Measurements from ENCODE around the gene ARRDC5. TPM values are rescaled to one million over a fixed set of nuclear protein-coding genes. Genes with fewer than 3 reads are reported as not detected.

ARRDC5 gene
- total RNA-seq: not detected in 2 replicates

DNA sequence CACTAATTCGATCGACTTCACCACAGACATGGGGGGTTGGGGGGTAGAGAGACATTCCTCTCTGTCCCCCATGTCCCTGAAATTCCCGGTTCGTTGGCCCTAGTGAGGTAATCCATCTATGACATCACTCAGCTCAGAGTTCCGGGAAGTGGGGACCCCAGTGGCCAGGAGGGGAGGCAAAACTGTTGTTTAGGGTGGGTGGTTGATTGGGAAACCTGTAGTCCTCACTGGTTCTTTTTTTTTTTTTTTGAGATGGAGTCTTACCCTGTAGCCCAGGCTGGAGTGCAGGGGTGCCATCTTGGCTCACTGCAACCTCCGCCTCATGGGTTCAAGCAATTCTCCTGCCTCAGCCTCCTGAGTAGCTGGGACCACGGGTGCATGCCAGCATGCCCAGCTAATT, at the start of gene ARRDC5:
Gene ARRDC5 (minus strand): TSS at position 101 of the 400 bp plus-strand sequence. CDS start 71 bp downstream, at position 30.

DNA sequence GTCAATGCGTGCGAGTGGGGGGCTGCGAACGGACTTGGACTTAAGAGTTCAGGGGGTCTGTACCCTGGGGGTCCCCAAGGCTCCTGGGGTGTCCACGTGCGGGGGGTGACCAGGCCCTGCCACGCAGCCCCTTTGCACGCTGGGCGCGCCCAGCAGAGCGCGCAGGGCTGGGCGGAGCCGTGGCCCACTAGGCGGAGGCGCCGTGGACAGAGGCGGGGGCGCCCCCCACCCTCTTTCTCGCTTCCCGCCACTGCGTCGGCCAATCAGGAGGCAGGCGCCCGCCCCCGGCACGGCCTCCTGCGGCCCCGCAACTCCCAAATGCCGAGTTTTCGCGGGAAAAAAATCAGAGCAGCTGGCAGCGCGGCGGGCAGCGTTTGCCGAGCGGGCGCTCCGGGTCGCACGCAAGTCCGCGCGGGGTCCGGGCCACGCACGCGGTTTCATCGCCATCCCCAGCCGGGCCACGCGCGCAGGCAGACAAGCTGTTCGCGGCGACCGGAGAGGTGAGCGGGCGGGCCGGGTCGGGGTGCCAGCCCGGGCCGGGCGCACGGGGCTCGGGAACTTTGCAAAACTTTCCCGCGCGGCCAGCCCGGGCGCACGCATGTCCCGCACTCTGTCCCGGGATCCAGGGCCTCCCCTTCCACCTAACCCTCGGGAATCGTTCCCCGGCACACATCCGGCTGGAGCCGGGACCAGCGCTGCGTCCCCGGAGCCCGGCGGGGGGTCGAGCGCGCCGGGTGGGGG, 6.6 kb upstream of the ARRDC5 start, which contains the start of gene UHRF1:
Gene UHRF1 (plus strand): TSS at position 346 of the 741 bp plus-strand sequence. CDS start 1,385 bp downstream, outside the sequence.

DNA sequence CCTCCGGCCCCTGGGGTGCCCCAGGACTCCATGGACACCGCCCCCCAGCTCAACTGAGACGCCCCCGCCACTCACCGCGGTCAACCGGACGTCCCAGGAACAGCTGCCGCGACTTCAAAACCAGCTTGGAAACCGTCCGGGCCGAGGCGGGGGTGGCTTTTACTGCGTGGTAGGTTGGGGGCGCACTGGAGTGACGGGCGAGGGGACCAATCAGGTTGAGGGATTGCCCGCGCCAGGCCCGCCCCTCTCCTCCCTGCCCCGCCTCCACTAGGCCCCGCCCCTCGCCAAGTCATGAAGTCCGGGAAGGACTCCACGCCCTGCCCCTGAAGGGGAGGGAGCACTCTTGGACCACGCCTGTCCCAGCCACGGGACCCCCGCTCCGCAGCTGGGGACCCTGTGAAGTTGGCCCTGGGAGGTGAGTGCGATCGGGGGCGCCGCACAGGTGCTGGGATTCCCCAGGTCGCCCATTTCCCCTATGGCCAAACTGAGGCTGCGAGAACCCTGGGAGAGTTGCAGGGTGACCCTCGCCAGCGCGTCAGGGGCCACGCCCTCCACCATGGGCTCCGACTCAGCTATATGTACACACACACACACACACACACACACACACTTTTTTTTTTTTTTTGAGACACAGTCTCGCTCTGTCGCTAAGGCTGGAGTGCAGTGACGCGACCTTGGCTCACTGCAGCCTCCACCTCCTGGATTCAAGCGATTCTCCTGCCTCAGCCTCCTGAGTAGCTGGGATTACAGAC, 35.0 kb downstream of the ARRDC5 start, which contains the start of gene PLIN3:
Gene PLIN3 (minus strand): TSS at position 134 of the 752 bp plus-strand sequence. CDS start 6,273 bp downstream, outside the sequence.

Other genes with a start within 250 kb of the ARRDC5 start
- 94.0 and 239 TPM in 2 replicates for gene MYDGF, start 232.6 kb downstream of the ARRDC5 start, total RNA-seq
- 31.7 and 58.6 TPM in 2 replicates for gene DPP9, start 179.1 kb downstream of the ARRDC5 start, total RNA-seq
- 11.7 and 12.5 TPM in 2 replicates for gene FEM1A, start 111.2 kb downstream of the ARRDC5 start, total RNA-seq
- 4.1 and 5.1 TPM in 2 replicates for gene TICAM1, start 71.2 kb downstream of the ARRDC5 start, total RNA-seq
- gene PLIN3, start 35.2 kb downstream of the ARRDC5 start, total RNA-seq: 66.3 and 146 TPM in 2 replicates
- gene UHRF1, start 6.6 kb upstream of the ARRDC5 start, total RNA-seq: 19.1 and 53.4 TPM in 2 replicates
- 19.1 and 32.8 TPM in 2 replicates for gene KDM4B, start 66.2 kb upstream of the ARRDC5 start, total RNA-seq

Measured in epithelial cell of alveolus of lung (primary cell).